HCT116 (cell line): ENCODE data around the gene SH3BGR.

Source experiments
- CTCF ChIP-seq, 3 experiments: fragments of 200-600 bp in 1 of 3; sonication (generic) in 1 of 3; IDR thresholded peaks in 2 of 3; conservative IDR thresholded peaks in 1 of 3; 2 replicates each; pipeline ENCODE4 v1.5.1; 2012 to 2017; ENCODE audit warnings: low read depth in 2 of 3, low read length in 2 of 3, antibody characterized with exemption in 1 of 3, borderline replicate concordance in 1 of 3, control low read depth in 1 of 3, mild to moderate bottlenecking in 1 of 3, mixed read lengths in 1 of 3, mixed run types in 1 of 3, moderate library complexity in 1 of 3; ENCODE audit not compliant: insufficient read depth in 1 of 3
- TCF7L2 ChIP-seq: IDR thresholded peaks from 2 replicates; pipeline ENCODE4 v1.7.0; 2011; ENCODE audit warnings: borderline replicate concordance, inconsistent platforms; ENCODE audit not compliant: insufficient read depth, insufficient read length; ENCODE audit errors: extremely low read depth

- no peak for TF ChIP-seq CTCF (IDR thresholded peaks at IDR 0.05 in 2 of 3, conservative IDR thresholded peaks at IDR 0.05 in 1 of 3; ENCODE audit: borderline replicate concordance in 1 of 3, insufficient read depth in 1 of 3, low read depth in 2 of 3, low read length in 2 of 3)
- TF ChIP-seq TCF7L2, result no peak
These were observed 19.8 kb downstream of the SH3BGR start for GRCh38 chr21:39471598-39471997.
